DND-41 (cell line): Measurements from ENCODE around the gene EPHB3.

ENCODE experiments used
- ATAC-seq: fragments of 200-7000 bp; cut with Tn5 transposase; 3 replicates; pipeline ENCODE4 v1.9.1; 2021; ENCODE audit warnings: low read depth; ENCODE audit not compliant: insufficient read depth
- DNase-seq: peaks from one replicate; pipeline ENCODE4 v3.0.0-alpha.2; 2020
- H2AFZ ChIP-seq: 2 replicates; pipeline ENCODE4 v1.6.0; 2012; ENCODE audit warnings: low read depth, low read length
- H3K27ac ChIP-seq: 2 replicates; pipeline ENCODE4 v1.5.1; 2012; ENCODE audit warnings: low read length, inconsistent platforms
- H3K27me3 ChIP-seq: fragments of 200-600 bp; sonication (generic); 2 replicates; pipeline ENCODE4 v1.6.0; 2012; ENCODE audit warnings: low read length, mild to moderate bottlenecking, inconsistent platforms; ENCODE audit not compliant: insufficient read depth, poor library complexity
- H3K36me3 ChIP-seq: 2 replicates; pipeline ENCODE4 v1.5.1; 2012; ENCODE audit warnings: low read length, inconsistent platforms; ENCODE audit not compliant: insufficient read depth
- H3K4me1 ChIP-seq: 2 replicates; pipeline ENCODE4 v1.5.1; 2012; ENCODE audit warnings: mild to moderate bottlenecking, low read length; ENCODE audit not compliant: insufficient read depth
- H3K4me2 ChIP-seq: 2 replicates; pipeline ENCODE4 v1.6.0; 2012; ENCODE audit warnings: mild to moderate bottlenecking, moderate library complexity, low read length, inconsistent platforms; ENCODE audit not compliant: insufficient read depth
- H3K4me3 ChIP-seq, 2 experiments: fragments of 200-600 bp in 1 of 2; shearing (Covaris generic) in 1 of 2; 2 replicates each; pipeline ENCODE4 v1.5.1; 2012 to 2016; ENCODE audit warnings: inconsistent platforms in 2 of 2, low read length in 2 of 2, mild to moderate bottlenecking in 2 of 2, low read depth in 1 of 2, moderate library complexity in 1 of 2
- H3K79me2 ChIP-seq: 2 replicates; pipeline ENCODE4 v1.6.0; 2012; ENCODE audit warnings: low read length, inconsistent platforms; ENCODE audit not compliant: insufficient read depth
- H3K9ac ChIP-seq: 2 replicates; pipeline ENCODE4 v1.6.0; 2012; ENCODE audit warnings: low read depth, mild to moderate bottlenecking, inconsistent platforms, low read length, moderate library complexity
- H3K9me3 ChIP-seq: 2 replicates; pipeline ENCODE4 v1.5.1; 2012; ENCODE audit warnings: low read length, moderate library complexity, mild to moderate bottlenecking, inconsistent platforms; ENCODE audit not compliant: insufficient read depth, severe bottlenecking
- H4K20me1 ChIP-seq: 2 replicates; pipeline ENCODE4 v1.6.0; 2012; ENCODE audit warnings: low read length; ENCODE audit not compliant: insufficient read depth
- EZH2 ChIP-seq: IDR thresholded peaks from 3 replicates; pipeline ENCODE4 v1.6.1; 2012; ENCODE audit warnings: borderline replicate concordance, low read depth, mild to moderate bottlenecking, moderate library complexity, low read length, inconsistent platforms; ENCODE audit not compliant: severe bottlenecking
- TF ChIP-seq, protein P1 (sequence below): IDR thresholded peaks from 2 replicates; pipeline ENCODE4 v1.5.1; 2012; ENCODE audit warnings: borderline replicate concordance, low read length, moderate library complexity, mild to moderate bottlenecking; ENCODE audit not compliant: poor library complexity, severe bottlenecking; ENCODE audit errors: extremely low read depth

Gene EPHB3

DNA sequence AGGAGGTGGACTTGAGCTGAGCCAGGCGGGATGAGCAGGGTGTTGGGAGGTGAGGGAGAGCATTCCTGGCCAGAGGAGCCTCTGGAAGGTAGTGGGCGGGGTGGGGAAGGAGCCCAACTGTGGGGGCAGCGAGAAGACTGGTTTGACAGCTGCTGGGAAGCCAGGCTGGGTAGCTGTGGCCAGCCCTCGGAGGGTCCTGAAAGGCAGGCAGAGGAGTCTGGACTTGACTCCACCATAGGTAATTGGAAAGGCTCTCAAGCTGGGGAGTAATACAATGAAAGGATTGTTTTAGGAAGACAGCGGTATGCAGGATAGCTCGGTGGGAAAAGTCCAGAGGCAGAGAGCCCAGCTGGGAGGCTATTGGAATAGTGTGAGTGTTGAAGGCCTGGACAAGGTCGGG is 17.2 kb downstream of the EPHB3 start:
- no peak for TF ChIP-seq EZH2
- TF ChIP-seq, protein P1, sequence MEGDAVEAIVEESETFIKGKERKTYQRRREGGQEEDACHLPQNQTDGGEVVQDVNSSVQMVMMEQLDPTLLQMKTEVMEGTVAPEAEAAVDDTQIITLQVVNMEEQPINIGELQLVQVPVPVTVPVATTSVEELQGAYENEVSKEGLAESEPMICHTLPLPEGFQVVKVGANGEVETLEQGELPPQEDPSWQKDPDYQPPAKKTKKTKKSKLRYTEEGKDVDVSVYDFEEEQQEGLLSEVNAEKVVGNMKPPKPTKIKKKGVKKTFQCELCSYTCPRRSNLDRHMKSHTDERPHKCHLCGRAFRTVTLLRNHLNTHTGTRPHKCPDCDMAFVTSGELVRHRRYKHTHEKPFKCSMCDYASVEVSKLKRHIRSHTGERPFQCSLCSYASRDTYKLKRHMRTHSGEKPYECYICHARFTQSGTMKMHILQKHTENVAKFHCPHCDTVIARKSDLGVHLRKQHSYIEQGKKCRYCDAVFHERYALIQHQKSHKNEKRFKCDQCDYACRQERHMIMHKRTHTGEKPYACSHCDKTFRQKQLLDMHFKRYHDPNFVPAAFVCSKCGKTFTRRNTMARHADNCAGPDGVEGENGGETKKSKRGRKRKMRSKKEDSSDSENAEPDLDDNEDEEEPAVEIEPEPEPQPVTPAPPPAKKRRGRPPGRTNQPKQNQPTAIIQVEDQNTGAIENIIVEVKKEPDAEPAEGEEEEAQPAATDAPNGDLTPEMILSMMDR, result no peak
- Histone ChIP-seq H3K9ac (no peak overlapping the region), H3K9me3 (no peaks in the 10 kb centered on the region), H3K79me2 (no peaks in the 10 kb centered on the region), H3K27ac (no peak overlapping the region), H3K4me1 (no peaks in the 10 kb centered on the region), H2AFZ (no peak overlapping the region), H3K36me3 (no peaks in the 10 kb centered on the region), H3K27me3 (no peaks in the 10 kb centered on the region), H3K4me2 (no peak overlapping the region), H4K20me1 (0 out of 2 replicates have a peak, but pooled peaks cover 4% of the 10 kb centered on the region), H3K4me3 (no peak overlapping the region)
- no peak for ATAC-seq
- DNase-seq, result no peak

DNA sequence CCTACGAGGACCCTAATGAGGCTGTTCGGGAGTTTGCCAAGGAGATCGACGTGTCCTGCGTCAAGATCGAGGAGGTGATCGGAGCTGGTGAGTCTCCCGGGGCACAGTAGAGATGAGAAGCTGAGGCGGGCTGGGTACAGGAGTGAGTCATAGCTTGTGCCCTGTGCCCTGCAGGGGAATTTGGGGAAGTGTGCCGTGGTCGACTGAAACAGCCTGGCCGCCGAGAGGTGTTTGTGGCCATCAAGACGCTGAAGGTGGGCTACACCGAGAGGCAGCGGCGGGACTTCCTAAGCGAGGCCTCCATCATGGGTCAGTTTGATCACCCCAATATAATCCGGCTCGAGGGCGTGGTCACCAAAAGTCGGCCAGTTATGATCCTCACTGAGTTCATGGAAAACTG is 17.9 kb downstream of the EPHB3 start:
- H3K4me1 ChIP-seq, result no peaks in the 10 kb centered on the region
- no peak overlapping the region for H3K9ac ChIP-seq
- H3K79me2 ChIP-seq, result no peaks in the 10 kb centered on the region
- 0 out of 2 replicates have a peak, but pooled peaks cover 4% of the 10 kb centered on the region for H4K20me1 ChIP-seq
- no peak overlapping the region for H3K4me3 ChIP-seq
- no peak overlapping the region for H3K4me2 ChIP-seq
- ATAC-seq (no peak), DNase-seq (no peak)
- H3K36me3 ChIP-seq, result no peaks in the 10 kb centered on the region
- no peak overlapping the region for H3K27ac ChIP-seq
- H3K9me3 ChIP-seq, result no peaks in the 10 kb centered on the region
- H2AFZ ChIP-seq, result no peak overlapping the region
- TF ChIP-seq, protein P1, result no peak
- no peak for TF ChIP-seq EZH2
- H3K27me3 ChIP-seq, result no peaks in the 10 kb centered on the region

DNA sequence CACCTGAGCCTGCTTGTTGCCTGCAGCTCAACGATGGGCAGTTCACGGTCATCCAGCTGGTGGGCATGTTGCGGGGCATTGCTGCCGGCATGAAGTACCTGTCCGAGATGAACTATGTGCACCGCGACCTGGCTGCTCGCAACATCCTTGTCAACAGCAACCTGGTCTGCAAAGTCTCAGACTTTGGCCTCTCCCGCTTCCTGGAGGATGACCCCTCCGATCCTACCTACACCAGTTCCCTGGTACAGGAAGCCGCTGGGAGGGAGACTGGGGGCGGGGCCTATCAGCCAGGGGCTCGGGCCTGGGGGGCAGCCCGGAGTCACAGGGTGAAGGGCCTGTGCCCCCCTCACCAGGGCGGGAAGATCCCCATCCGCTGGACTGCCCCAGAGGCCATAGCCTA is 18.8 kb downstream of the EPHB3 start:
- Histone ChIP-seq H2AFZ (no peak overlapping the region), H3K79me2 (no peaks in the 10 kb centered on the region), H3K9me3 (no peaks in the 10 kb centered on the region), H3K4me3 (no peak overlapping the region), H3K4me1 (no peaks in the 10 kb centered on the region), H3K36me3 (no peaks in the 10 kb centered on the region), H3K27ac (no peak overlapping the region), H4K20me1 (0 out of 2 replicates have a peak, but pooled peaks cover 4% of the 10 kb centered on the region), H3K4me2 (no peak overlapping the region), H3K9ac (no peak overlapping the region), H3K27me3 (no peaks in the 10 kb centered on the region)
- DNase-seq, result no peak
- TF ChIP-seq, protein P1, result no peak
- TF ChIP-seq EZH2, result no peak
- ATAC-seq, result no peak

DNA sequence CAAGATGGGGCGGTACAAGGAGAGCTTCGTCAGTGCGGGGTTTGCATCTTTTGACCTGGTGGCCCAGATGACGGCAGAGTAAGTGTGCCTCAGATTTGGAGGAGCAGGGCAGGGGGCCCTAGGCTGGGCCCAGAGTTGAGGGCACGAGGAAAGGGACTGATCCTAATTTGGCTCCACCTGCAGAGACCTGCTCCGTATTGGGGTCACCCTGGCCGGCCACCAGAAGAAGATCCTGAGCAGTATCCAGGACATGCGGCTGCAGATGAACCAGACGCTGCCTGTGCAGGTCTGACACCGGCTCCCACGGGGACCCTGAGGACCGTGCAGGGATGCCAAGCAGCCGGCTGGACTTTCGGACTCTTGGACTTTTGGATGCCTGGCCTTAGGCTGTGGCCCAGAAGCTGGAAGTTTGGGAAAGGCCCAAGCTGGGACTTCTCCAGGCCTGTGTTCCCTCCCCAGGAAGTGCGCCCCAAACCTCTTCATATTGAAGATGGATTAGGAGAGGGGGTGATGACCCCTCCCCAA is 19.8 kb downstream of the EPHB3 start:
- no peak overlapping the region for H3K27ac ChIP-seq
- H3K36me3 ChIP-seq, result no peaks in the 10 kb centered on the region
- ATAC-seq (no peak), DNase-seq (no peak)
- H2AFZ ChIP-seq, result no peak overlapping the region
- no peaks in the 10 kb centered on the region for H3K9me3 ChIP-seq
- H4K20me1 ChIP-seq, result 0 out of 2 replicates have a peak, but pooled peaks cover 4% of the 10 kb centered on the region
- TF ChIP-seq, protein P1, result no peak
- TF ChIP-seq EZH2, result no peak
- no peaks in the 10 kb centered on the region for H3K27me3 ChIP-seq
- no peak overlapping the region for H3K4me2 ChIP-seq
- no peaks in the 10 kb centered on the region for H3K4me1 ChIP-seq
- H3K4me3 ChIP-seq, result no peak overlapping the region
- no peak overlapping the region for H3K9ac ChIP-seq
- H3K79me2 ChIP-seq, result no peaks in the 10 kb centered on the region
